Activated CD4-positive, alpha-beta T cell treated with anti-CD3 and anti-CD28 coated beads, Interleukin-2, amount 50 U/mL, for 16 hours (primary cell): ENCODE results near the gene HECTD3.
A peak's percentile ranks its signal among the peaks of the same experiment; 100 is the strongest.

ENCODE experiments used
- DNase-seq: peaks from one replicate; pipeline ENCODE4 v3.0.0-alpha.2; 2020

Gene HECTD3

DNA sequence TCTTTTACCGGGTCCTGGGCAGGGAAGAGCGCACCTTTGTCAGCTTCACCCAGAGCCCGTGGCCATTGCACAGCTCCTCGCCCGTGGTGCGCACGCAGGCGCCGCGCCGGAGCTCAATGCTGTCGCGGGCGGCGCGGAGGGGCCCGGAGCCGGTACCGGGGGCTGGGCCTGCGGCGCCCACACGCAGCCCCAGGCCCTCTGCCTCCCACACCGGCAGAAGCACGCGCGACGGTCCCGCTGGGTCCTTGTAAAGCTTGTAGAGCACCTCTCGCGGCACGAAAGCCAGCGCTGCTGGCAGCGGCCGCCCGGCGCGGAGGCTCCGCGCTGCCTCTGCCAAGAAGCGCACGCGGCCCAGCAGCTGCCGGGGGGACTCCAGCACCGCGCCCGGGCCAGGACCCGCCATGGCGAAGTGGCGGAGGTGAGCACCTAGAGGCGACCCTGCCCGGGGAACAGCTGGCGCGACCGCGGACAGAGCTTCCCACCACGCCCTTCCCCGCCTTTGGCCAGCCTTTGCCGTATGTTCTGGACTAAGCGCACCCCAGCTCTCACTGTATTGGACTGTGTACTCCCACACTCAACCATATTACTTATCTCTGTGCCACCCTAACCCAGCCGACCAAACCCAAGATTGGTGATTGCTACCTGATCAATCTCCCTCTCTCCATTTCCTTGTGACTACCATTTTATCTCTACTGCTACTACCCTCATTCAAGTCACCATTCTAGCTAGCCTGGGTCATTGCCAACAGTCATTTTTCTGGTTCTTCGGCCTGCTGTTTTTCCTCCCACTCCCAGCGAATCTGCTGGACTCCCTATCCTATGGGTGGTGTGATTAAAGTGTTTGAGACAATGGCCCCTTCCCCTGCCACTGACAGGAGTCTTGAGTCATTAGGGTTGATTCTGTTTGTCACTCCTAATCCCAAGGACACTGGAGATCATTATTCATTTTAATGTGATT, at the start of gene HECTD3:
TSS of gene HECTD3 (minus strand) at position 470 of the 957 bp plus-strand sequence. CDS start at position 403, 67 bp downstream.
- DNase-seq = peak; percentile 84

DNA sequence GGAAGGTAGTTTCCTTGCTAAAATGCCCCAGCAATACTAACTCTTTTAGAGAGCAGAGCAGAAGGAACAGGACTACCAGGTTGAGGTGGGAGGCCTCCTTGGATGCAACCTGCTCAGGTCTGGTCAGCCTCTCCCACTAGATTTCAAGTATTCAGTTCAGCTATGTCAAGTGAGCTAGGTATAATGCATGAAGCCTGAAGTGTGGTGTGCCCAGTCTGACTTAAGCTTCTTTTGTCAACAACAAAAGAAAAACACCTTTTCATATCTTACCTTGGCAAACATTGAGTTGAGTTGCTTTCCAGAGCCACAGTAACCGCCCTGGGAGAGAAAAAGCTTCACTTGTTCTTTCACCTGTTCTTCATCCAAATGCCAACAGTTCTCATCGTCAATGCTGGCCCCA, 48.7 kb upstream of the HECTD3 start:
- no peak for DNase-seq

DNA sequence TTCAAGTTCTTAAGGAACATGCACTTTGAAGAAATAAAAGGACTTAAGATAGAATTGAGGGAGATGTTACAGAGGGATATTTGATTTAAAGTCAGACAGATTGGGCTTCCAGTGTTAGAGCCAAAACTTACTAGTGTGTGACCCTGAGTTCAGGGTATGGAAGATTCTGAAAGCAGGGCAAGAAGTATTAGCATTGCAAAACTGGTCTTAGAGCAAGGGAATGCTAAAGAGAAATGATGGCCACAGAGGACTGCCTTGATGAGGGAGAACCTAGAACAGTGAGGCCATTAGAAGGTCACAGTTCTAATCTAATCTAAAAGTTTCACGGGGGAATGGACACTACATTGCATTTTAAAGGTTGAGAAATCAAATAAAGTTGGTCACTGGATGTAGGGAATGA, 46.4 kb upstream of the HECTD3 start:
- no peak for DNase-seq

DNA sequence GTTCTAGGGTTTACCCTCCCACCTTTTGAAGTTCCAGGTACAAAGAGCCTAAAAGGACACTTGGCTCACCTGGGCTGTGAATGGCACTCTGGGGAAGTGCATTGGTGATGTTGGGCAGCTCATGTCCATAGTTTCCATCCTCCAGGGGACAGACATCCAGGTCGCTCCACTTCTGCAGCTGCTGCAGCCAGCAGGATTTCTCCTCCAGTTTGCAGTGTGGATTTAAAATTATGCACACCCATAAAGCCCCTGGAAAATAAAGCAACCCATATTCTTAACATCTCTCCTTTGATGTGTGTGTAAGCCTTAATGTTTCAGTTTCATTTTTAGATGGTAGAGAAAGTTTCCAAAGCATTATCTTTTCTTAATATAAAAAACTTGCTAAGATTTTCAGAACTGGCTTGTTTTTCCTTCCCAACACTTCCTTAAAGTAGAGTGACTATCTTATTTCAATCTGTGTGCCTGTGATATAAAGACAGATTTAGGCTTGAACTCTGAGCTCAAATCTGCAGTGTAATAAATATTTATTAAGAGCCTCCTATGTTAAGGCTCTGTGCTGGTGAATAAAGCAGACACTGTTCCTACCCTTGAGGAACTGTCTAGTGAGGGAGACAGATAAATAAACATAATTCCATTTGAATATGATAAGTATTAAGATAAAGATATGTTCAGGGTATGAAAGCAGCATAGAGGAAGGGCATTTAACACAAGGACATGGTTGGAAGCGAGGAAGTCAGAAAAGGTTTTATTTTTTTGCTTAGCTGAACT, 40.1 kb upstream of the HECTD3 start:
- peak; percentile 14 for DNase-seq

DNA sequence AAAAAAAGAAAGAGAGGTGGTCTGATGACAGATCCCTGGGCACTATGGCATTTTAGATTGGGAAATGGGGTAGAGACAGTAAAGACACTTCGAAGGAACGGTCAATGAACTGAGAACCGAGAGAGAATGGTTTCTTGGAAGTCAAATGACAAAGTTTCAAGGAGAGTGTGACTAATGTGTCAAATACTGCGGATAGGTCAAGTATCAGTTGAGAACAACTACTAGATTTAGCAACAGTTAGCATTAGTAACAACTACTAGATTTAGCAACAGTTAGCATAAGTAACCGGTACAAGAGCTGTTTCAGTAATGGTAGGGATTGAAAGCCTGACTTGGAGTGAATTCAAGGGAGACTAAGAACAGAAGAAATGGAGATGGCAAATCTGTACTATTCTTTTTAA, 35.9 kb upstream of the HECTD3 start:
- DNase-seq = no peak

DNA sequence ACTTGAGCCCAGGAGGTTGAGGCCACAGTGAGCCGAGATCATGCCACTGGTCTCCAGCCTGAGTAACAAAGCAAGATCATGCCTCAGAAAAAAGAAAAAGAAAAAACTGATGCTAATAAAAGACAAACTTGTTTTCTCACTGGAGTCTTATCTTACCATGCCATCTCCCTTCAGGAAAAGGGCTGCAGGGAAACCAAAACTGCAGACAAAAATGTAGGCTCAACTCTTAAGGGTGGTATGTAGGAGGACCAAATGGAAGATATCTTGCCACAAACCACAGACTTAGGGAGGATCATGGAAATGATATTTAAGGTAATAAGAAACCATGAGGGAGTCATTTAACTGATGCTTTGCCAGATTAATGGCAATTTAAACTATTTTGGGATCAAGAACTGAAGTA, 33.8 kb upstream of the HECTD3 start:
- no peak for DNase-seq

DNA sequence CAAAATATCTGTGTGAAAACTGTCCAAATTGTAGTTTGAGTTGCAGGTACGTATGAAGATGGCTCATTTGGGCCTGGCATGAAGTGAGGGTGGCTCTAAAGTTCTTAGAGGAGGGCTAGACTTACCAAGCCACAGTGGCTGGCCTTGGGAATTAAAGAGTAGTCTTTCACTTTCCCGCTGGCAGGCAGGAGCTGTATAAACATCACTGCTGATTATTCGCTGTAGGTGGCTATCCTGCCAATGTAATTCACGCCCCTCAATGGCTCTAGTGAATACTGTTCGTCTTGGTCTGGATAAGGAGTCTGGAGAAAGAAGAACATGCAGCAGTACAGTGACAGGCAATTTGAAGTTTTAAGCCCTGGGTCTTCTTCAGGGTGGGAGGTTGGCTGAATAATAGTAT, 32.0 kb upstream of the HECTD3 start:
- DNase-seq = no peak

DNA sequence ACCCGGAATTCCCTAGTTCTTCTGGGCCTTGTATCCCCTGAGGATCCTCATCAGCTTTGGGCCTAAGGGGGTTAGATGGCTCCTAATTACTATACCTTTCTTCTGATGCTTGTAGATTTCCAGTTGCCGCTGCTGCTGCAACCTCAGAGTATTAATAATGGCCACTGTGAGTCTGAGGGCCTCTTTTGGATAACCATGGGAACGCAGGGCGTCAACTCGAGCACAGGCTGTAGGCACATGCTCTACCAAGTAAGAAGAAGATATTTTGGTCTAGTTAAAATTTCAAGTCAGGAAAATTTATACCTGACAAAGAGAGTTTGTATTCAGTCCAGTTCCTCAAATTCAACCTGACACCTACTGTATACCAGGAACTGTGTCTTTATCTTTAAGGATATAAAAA, 29.2 kb upstream of the HECTD3 start:
- DNase-seq = no peak

DNA sequence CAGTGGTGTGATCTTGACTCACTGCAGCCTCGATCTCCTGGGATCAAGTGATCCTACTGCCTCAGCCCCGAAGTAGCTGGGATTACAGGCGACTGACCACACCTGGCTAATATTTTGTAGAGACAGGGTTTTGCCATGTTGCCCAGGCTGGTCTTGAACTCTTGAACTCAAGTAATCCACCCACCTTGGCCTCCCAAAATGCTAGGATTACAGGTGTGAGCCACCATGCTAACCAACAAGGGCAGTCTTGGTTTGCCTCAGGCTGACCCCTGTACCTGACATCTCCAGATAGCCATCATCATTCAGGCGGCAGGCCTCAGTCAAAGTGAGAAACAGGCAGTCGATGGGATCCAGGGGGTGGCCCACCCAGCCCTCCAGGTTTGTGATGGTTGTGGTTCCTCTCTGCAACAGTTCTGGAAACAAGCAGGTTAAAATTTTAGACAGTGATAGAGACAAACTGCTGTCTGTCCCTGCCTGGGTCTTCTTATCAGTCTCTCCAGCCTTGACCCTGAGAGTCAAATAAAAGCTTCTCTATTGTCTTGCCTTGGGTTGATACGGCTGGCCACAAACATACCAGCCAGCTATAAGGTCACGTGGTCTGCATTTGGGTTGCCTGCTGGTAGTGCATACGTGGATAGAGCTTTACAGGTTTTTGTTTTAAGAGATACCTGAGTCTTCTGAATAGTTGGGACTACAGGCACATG, 27.7 kb upstream of the HECTD3 start:
- DNase-seq = no peak

DNA sequence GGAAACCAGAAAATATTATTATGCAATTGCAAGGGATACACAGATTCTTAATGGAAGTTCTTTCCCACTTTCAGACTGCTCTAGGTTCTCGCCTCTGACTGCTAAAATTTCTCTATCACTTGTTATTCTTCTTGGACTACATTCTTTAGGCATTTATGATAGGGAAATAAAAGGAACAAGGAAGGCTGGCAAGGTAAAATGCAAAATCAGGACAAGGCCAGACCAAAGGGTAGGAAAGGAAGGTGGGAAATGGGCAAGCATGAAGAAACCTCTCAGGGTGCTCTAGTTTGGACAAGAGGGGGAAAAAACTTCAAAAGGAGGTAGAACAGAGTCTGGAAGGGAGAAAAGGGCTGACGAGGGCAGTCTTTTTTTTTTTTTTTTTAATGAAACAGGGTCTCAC, 27.1 kb upstream of the HECTD3 start:
- no peak for DNase-seq

DNA sequence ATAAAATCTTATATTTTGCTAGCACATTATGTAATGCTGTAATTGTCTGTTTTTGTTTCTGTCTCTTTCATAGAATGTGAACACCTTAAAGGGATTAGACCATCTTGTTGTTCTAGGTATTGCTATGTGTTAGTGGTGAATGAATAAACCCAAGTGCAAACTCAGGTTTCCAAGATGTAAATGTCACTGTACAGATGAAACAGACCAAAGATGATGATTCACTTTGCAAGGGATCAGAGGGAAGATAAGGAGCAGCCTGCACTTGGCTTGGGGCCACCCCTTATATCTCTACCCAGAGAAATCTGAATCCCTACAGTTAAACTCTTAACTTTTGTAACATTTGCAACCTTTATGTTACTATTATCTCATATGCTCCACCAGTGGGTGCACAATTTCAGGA, 26.3 kb upstream of the HECTD3 start:
- DNase-seq = peak; percentile 20

DNA sequence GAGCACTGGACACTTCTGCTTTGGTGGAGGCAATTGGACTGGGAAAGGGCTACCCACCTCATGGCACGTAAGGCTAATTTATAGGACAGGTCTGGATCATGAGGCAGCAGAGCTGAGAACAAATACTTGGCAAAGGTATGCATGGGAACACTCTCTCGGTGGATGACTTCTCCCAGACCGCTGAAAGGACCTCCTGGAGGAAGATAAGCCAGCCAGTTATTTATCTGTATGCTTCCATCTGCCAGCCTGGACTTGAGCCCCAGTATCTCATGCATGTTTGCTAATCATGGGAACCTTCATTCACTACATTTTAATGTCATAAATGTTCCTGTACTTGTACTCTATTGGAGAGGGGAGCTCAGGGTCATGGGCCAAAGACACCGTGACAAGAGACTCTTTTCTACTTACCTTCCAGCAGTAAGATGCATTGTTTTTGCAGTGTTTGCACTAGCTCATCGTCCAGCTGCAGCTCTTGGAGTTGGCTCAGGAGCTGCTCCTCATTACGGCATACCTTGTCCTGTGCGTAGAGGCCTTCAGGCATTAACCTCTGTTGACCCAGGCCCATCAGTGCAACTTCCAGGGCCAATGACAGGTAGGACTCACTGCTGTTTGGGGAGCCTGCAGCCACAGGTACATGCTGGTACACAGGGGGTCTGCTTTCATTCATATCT, 24.6 kb upstream of the HECTD3 start:
- DNase-seq = no peak

DNA sequence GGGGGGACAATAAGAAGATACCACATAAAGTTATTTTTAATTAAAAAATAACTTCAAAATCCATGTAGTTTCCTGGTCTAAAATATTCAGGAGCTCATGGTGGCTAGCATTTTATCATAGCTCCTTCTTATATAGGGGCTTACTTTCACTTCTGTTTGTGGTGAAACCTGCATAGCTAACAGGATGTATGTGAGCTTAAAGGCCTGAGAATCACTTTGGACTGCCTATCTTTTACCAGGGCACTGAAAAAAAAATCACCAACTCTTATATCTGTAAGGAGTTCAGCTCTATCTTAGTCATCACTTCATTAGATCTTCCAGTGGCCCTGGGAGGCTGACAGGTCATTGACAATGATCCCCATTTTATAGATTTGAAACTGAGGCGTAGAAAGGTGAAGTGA, 22.2 kb upstream of the HECTD3 start:
- no peak for DNase-seq

DNA sequence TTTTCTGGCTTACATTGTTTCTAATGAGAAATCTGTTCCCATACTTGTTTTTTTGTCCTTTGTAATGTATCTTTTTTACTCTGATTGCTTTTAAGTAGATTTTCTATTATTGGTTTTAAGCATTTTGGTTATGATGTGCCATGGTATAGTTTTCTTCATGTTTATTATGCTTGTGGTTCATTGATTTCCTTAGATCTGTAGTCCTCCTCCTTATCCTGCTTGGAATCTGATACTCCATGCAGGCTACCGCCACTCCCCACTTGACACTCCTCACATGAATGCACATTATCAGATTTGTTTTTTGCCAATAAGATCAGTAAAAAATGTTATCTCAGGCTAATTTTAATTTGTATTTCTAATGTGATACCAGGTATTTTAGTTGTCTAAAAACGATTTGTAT, 21.7 kb upstream of the HECTD3 start:
- no peak for DNase-seq

DNA sequence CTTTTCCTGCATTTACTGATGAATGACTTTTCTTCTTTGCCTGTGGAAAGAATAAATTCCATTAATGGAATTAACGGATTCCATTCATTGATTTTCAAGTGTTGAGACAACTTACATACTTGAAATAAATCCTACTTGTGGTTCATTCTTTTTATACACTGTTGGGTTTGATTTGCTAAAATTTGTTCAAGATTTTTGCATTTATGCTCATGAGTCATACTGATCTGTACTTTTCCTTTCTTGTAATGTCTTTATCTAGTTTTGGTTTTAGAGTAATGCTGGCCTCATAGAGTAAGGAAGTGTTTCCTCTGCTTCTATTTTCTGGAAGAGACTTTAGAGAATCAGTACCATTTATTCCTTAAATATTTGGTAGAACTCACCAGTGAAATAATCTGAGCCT, 15.3 kb upstream of the HECTD3 start:
- peak; percentile 45 for DNase-seq

DNA sequence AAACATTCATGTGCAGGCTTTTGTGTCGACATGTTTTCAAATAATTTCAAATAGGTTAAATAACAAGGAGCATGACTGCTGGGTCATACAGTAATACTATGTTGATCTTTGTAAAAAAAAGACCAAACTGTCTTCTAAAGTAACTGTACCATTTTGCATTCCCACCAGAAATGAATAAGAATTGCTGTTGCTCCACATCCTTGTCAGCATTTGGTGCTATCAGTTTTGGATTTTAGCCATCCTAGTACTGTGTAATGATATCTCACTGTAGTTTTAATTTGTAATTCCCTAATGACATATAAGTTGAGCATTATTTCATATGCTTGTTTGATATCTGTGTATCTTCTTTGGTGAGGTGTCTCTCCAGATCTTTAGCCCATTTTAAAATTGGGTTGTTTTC, 12.5 kb upstream of the HECTD3 start:
- DNase-seq = no peak

DNA sequence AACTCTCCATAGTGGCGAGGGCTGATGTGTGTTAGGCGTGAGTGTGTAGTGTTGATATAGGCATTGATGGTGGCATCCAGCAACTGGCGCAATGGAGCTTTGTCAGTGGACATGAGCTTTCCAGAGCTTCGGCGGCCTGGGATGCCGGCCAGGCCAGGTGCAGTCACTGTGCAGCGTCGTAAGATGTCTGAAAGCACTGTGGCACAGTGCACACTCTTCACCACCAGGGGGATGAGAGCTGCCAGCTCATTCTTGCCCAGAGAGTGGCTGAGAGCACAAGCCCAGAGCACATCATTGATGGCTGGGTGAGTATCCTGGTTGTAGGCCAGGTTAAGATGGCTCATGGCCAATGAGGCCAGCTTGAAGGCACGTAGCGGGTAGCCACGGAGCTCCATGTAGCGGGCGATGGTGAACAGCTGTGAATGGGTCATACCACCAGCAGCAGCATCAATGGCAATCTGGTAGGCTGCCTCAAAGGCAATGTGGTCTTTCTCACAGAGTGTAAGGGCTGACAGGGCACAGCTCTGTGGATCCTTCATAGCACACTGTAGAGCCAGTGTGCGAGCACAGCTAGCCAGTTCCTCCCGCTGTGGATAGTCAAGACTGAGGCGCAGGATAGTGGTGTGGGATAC, 7.6 kb upstream of the HECTD3 start:
- DNase-seq = peak; percentile 66

DNA sequence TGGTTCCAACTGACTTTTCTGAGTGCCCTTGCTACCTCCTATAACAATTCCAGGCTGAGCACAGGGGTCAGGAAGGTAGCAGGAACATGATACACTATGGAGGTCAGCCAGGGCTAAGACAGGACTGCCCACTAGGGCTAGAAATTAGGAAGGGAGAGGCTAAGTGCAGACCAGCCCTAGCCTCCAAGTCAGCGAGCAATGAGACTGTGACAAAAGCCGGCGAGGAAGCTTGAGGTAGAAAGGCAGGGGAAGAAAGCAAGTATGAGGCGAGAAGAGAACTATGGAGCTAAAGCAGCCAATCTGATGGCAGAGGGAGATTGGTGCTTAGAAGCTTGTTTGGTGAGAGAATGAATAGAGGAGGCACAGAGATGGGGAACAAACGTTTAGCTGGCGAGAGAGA, 5.6 kb upstream of the HECTD3 start:
- DNase-seq = no peak

DNA sequence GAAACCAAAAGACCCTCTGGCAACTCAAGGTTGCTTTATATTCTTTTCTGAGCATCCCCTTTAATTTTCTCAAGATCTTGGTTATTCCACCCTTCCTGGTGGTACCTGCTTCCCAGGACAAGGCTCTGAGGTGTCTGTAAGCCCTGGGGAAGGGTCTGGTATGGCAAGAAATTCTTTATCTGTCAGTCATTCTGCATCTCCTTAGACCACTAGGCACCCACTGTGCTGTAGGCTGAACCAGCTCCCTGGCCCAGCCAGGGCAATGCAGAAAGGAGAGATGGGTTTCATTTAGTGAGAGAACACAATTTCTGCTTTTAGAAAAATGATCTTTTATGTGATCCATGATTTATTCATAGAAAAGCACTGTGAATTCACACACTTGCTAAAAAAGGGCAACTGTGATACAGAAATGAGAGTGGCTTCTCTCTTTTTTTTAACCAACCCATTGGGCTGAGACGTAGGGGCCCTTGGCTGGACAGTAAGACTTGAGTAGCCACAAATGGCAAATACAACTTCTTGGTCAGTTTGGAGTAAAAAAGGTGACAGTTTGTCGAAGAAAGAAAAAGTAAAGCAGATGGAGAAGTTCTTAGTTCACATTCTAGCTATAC, 5.1 kb upstream of the HECTD3 start:
- no peak for DNase-seq

DNA sequence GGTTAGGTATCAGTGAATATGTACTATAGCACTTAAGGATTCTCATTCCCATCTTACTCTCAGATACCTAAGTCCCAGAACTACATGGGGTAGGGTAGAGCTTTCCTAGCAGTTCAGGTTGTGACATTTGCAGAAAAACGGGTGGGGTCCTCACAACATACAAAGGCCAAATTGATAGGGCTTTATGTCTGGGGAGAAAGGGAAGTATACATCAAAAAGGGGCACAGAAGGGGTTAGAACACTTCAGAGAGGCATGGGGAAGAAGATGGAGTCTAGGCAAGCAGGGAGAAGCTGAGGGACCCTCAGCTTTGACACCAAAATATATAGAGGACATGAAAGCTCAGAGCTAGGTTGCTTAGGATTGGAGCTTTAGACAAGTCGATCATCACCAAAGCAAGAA, 4.6 kb upstream of the HECTD3 start:
- no peak for DNase-seq

DNA sequence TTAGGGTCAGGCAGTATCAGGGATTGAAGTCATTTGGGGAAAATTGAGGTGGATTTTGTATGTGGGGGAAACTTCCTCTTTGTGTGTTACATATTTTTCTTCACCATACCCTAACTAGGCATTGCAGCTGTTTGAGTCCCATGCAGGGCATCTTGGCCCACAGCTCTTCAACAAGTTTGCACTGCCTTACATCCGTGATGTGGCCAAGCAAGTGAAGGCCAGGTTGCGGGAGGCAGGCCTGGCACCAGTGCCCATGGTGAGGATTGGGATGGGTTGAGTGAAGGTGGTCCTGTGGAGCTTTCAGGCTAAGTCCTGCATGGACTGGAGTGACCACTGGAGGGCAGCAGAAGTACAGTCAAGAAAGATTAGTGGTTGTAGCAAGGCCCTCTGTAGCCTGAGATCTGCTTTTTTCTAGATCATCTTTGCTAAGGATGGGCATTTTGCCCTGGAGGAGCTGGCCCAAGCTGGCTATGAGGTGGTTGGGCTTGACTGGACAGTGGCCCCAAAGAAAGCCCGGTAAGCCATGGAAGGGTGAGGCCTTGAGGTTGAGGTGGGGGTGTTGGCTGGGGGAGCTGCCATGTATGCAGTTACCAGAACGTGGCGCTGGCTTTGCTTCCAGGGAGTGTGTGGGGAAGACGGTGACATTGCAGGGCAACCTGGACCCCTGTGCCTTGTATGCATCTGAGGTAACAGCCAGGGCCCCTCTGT, 3.4 kb upstream of the HECTD3 start:
- DNase-seq = peak; percentile 86
